ENCODE results near the gene REST. TPM values are rescaled to one million over a fixed set of nuclear protein-coding genes. Genes with fewer than 3 reads are reported as not detected.

The REST gene
- total and polyA plus RNA-seq, 2 of the 8 experiments (the other 6 are each of a cell fraction or from before 2014, with no cell fraction given), result 10.2 to 66.3 TPM

DNA sequence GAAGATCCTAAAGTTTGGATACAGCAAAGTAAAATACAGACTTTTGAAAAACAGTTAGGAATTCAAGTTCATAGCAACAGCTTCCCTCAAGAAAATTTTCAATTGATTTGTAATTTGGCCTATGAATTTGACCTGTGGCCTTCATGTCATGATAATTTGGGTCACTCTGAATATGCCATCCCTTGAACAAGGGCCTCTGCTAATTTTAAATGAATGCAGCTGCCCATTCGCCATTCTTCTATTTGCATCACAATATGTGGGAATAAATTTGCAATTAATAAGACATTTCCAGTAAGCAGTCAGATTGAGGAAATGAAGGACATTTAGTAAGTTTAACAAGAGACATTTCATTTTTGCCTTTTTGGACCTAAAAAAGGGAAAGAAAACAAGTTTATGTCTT, 1.9 kb upstream of the REST start:
- Histone ChIP-seq H3K14ac (ENCODE audit: insufficient read length) (no peak overlapping the region), H3K23me2 (ENCODE audit: low read depth, low read length) (peaks cover 8% of the 10 kb centered on the region; the same call in 1 of the 2 replicates), H2BK120ac (replicated peaks; ENCODE audit: low read depth, low read length) (no peak overlapping the region), H4K20me1 (replicated peaks in 1 of 2; ENCODE audit: control insufficient read depth in 1 of 2, insufficient read depth in 2 of 2, low read length in 2 of 2) (peaks cover 0 to 1% of the 10 kb centered on the region in 2 experiments), H2BK12ac (ENCODE audit: low read depth, low read length) (no peak overlapping the region), H2BK15ac (ENCODE audit: low read length) (no peak overlapping the region), H3K27me3 (replicated peaks in 1 of 4; ENCODE audit: control insufficient read depth in 3 of 4, extremely low read depth in 1 of 4, insufficient read depth in 3 of 4, low read length in 3 of 4) (peaks cover 0 to 6% (median under 1%) of the 10 kb centered on the region in 4 experiments; a peak in 3 of 7 replicates), H2BK20ac (ENCODE audit: low read length) (no peak overlapping the region), H2AFZ (ENCODE audit: low read length) (no peak overlapping the region), H3K79me1 (ENCODE audit: low read depth, low read length) (no peaks in the 10 kb centered on the region), H2BK5ac (ENCODE audit: low read depth, low read length) (no peak overlapping the region), H3K18ac (ENCODE audit: extremely low read depth, low read length) (no peak overlapping the region), H3K9me3 (ENCODE audit: insufficient read depth in 2 of 2, low read depth in 1 of 2, low read length in 1 of 2) (no peaks in the 10 kb centered on the region), H3K23ac (ENCODE audit: insufficient read length) (no peak overlapping the region), H4K5ac (ENCODE audit: insufficient read length, low read depth, low read length) (no peak overlapping the region), H3K36me3 (ENCODE audit: control insufficient read depth in 2 of 4, insufficient read depth in 4 of 4, low read length in 3 of 4) (peaks cover 0 to under 1% (median 0%) of the 10 kb centered on the region in 4 experiments; a peak in 1 of 8 replicates), H3K56ac (replicated peaks; ENCODE audit: insufficient read length, low read depth, low read length) (no peak overlapping the region), H4K8ac (ENCODE audit: extremely low read depth, insufficient read depth, low read length) (no peak overlapping the region), H3K4me1 (replicated peaks in 1 of 4; ENCODE audit: control insufficient read depth in 3 of 4, insufficient read depth in 4 of 4, low read length in 3 of 4) (peaks cover 8 to 13% (median 11%) of the 10 kb centered on the region in 4 experiments; a peak in 5 of 7 replicates), H3K9ac (replicated peaks in 1 of 4; ENCODE audit: extremely low read depth in 1 of 4, low read depth in 3 of 4, low read length in 3 of 4) (no peak overlapping the region), H4K91ac (replicated peaks; ENCODE audit: insufficient read length, low read length) (no peak overlapping the region), H3K4ac (replicated peaks; ENCODE audit: insufficient read length, low read depth, low read length) (no peak overlapping the region), H3K27ac (ENCODE audit: low read depth, low read length) (no peak overlapping the region), H3K79me2 (ENCODE audit: control insufficient read depth in 1 of 2, insufficient read depth in 2 of 2, low read length in 2 of 2) (peaks cover 3 to 18% of the 10 kb centered on the region in 2 experiments; a peak in 3 of 4 replicates), H3K4me2 (ENCODE audit: insufficient read depth in 1 of 2, low read depth in 2 of 2, low read length in 2 of 2) (peak overlapping the region in 1 of 2 experiments; percentile 85; a peak in 1 of 4 replicates), H3K4me3 (ENCODE audit: extremely low read depth in 1 of 4, insufficient read depth in 2 of 4, low read depth in 3 of 4, low read length in 4 of 4) (peak overlapping the region in 1 of 4 experiments; percentile 5; a peak in 1 of 8 replicates), H2AK5ac (ENCODE audit: low read depth, low read length) (no peak overlapping the region)
- FAIRE-seq (no peak), DNase-seq (ENCODE audit: low read depth in 1 of 2, low spot score in 2 of 2) (no peak)
- 26% methylated on average over 1 of the region's 1 CpG; no CpG with 5 or more reads in 1 of the 2 experiments for WGBS, 2 experiments (ENCODE audit: extremely low coverage in 1 of 2, insufficient coverage in 1 of 2, insufficient read length in 1 of 2, insufficient replicate concordance in 2 of 2, low coverage in 1 of 2, low lambda C conversion rate in 2 of 2, missing lambda C conversion rate in 1 of 2)
- CTCF ChIA-PET (ENCODE audit: partially characterized antibody), result interaction anchor here (2.1 kb wide), 1 partner anchor 64 kb away, joined by 5 read pairs; no protein-coding TSS in a partner anchor
- POLR2A ChIA-PET (ENCODE audit: partially characterized antibody), result interaction anchor here (1.0 to 4.3 kb wide), 4 partner anchors 21 to 73 kb away, joined by 4 to 55 read pairs (median 6); partner anchors contain the start of genes NOA1 and POLR2B
- no peak for TF ChIP-seq ZNF274 (IDR thresholded peaks at IDR 0.05; ENCODE audit: borderline replicate concordance, extremely low read depth, low read length)
- no peak for TF ChIP-seq EP300 (IDR thresholded peaks at IDR 0.05; ENCODE audit: borderline replicate concordance in 1 of 2, low read depth in 2 of 2, low read length in 2 of 2)
- TF ChIP-seq JUND (IDR thresholded peaks at IDR 0.05; ENCODE audit: low read length), result no peak
- no peak for TF ChIP-seq EGR1 (IDR thresholded peaks at IDR 0.05; ENCODE audit: borderline replicate concordance, low read depth, low read length)
- no peak for TF ChIP-seq CTBP2 (IDR thresholded peaks at IDR 0.05; ENCODE audit: borderline replicate concordance, insufficient read depth, insufficient read length, low read length)
- no peak for TF ChIP-seq SP4 (IDR thresholded peaks at IDR 0.05; ENCODE audit: low read length)
- TF ChIP-seq RAD21 (IDR thresholded peaks at IDR 0.05 in 1 of 2, conservative IDR thresholded peaks at IDR 0.05 in 1 of 2; ENCODE audit: low read depth in 2 of 2, low read length in 2 of 2), result no peak
- TF ChIP-seq TBP (IDR thresholded peaks at IDR 0.05; ENCODE audit: low read depth, low read length), result no peak
- no peak for TF ChIP-seq POU5F1 (IDR thresholded peaks at IDR 0.05; ENCODE audit: low read depth, low read length)
- no peak for TF ChIP-seq CHD1 (IDR thresholded peaks at IDR 0.05; ENCODE audit: low read depth, low read length)
- TF ChIP-seq BCL11A (IDR thresholded peaks at IDR 0.05; ENCODE audit: low read depth in 2 of 2, low read length in 2 of 2), result no peak

Measured in H1 (cell line).